ENCODE measurements around the gene CORO2A.

- TF ChIP-seq CTCF (IDR thresholded peaks at IDR 0.05): no peak
- no peak for TF ChIP-seq POLR2A (IDR thresholded peaks at IDR 0.05)
These were observed 34.2 kb downstream of the CORO2A start for GRCh38 chr9:98158071-98158831.
